GM20431 (cell line): ENCODE measurements around the gene EPB41.

ENCODE experiments used
- in situ Hi-C: fragments of 300-500 bp; cut with MseI, MboI; formaldehyde crosslinking; loops from one replicate; pipeline ENCODE4 v1.15.0; 2020; ENCODE audit warnings: low sequenced_read_pairs; ENCODE audit not compliant: unreplicated experiment

EPB41 gene

DNA sequence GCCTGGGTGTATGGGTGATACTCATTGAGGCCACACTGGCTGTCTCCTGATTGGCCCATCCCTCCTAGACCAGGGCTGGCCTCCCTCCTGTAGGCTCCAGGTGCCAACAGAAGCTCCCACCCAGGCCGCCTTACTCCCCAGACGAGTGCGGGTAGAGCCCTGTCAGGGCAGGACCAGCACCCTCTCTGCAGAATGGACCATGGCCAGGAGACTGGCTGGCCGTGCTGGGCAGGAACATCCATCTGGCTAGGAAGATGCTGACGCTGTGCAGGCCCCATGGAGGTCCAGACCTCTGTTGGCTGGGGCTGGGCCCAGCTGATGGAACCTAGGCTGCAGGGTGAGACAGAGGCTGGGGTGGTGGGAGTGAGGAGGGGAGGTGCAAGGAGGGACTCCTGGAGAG lies 25.0 kb upstream of the EPB41 start:
- in situ Hi-C loops, result loop anchor here (10.0 kb wide), 1 partner anchor 145 kb away; no protein-coding TSS in a partner anchor

DNA sequence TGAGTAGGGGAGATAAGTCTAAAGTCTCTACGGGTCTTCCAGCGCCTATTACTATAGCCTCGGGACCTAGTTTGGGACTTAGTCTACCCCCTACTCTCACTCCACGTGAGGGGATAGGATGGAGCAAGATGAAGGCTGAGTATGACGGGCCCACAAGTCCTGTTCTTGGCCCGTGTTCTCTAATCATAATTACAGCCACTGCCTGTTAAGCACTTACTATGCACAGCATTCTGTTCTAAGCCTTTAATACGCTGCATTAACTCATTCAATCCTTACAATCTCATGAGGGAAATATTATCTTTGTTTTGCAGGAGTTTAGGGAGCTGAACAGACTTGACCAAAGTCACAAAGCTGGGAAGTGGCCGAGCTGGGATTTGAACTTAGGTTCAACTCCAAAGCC lies 23.9 kb upstream of the EPB41 start:
- in situ Hi-C loops, result no loop called here

DNA sequence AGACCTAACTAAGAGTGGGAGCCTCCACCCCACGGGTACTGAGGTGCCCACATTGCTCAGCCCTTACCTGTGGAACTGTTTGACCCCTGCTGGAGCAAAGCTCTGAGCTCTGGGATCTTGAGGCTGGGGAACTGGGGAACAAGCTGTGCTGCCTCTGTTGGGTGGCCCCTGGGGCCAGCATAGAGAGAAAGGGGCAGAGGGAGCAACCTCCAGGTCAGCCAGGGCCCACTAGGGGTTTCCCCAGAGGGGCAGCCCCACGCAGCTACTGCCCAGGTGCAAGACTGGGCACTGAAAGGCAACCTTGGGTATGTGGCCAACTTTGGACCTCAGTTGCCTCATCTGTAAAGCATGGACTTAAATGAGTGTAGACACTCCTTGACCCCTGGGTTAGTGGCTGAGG lies 23.5 kb upstream of the EPB41 start:
- in situ Hi-C loops, result no loop called here

DNA sequence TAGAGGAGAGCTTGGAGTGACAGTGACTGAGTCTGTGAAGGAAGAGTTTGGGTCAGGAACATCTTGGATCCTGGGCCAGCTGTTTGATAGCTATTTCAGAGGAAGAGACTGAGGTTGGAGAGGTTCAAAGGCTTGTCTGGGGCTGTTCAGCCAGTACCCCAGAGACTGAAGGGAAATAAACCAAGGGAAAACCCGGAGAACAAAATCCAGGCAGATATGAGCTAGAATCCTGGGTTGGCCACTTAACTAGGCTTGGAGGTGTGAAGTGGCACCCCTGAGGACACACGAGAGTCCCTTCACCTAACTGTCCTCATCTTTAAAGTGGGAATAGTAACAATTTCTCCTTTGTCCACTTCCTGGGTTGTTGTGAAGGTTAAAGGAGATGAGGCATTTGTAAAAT lies 23.1 kb upstream of the EPB41 start:
- in situ Hi-C loops, result no loop called here

DNA sequence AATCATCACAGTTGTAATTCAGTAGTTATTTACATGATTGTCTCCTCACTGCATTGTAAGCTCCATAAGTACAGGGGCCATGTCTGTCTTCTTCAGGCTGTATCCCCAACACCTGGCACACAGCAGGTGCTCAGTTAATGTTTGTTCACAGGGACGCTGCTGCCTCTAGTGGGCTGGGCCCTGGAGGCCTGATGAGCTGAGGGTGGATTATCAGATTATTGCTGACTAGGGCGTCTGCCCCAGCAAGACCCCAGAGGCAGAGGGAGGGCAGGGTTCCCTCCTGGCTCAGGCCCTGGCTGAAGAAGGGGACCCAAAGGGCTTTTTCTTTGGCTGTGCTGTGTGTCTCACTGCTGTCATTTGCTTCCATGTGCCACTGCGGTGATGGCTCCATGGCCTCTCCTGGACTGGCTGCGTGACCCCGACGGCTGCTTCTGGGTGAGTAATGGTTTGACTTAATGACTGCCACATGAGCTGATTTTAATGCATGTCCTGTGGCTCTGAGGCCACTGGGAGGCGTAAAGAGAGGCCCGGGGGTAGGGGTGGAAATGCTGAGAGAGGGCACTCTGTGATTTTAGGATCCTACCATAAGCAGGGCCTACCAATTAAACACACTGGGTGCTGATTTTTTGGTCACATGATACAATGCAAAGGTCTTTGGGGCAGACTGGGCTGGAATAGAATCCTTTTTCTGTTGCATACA lies 20.8 kb upstream of the EPB41 start:
- in situ Hi-C loops, result no loop called here

DNA sequence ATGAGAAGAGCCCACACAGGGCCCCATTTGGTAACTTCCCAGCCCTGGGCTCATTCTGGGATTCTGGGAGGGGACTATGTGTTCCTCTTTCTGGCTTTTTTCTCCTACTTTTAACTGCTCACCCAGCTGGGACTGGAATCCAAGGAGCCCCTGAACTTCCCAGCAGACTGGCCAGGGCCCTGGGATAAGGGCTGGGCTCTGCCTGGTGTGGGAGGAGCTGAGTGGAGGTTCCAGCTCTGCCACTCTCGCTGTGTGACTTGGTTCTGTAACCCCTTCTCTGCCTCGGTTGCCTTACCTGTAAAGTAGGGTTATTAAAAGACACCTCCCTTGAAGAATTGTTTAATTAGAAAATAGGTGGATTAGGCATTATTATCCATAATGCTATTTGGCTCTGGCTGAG lies 19.6 kb upstream of the EPB41 start:
- in situ Hi-C loops, result no loop called here

DNA sequence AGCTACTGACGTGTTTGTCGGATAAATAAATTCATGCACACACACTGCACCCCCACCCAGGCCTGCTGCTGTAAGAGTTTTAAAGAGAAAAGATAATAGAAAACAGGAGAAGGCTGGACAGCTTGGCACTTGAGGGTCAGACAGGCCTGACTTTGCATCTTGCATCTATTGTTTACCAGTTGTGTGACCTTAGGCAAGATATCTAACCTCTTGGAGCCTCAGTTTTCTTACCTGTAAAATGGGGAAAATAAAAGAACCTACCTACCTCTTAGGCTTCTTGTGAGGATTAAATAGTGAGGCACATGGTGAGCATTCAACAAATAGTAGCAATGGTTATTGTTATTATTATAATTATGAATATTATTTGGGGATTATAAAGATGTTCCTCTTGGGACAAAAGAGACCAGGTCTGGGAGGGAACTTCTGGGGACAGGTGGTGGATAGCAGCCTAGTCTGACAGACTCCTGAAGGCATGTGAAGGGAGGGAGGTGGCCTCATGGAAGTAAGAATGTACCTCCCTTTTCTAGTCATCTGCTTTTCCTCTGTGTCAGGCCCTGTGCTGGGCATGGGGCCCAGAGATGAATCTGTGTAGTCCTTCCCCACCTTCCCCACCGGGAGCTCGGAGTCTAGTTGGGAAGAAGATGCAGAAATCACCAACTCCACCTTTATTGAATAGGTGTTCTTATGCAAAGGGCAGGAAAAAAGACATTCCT lies 18.3 kb upstream of the EPB41 start:
- in situ Hi-C loops, result no loop called here

DNA sequence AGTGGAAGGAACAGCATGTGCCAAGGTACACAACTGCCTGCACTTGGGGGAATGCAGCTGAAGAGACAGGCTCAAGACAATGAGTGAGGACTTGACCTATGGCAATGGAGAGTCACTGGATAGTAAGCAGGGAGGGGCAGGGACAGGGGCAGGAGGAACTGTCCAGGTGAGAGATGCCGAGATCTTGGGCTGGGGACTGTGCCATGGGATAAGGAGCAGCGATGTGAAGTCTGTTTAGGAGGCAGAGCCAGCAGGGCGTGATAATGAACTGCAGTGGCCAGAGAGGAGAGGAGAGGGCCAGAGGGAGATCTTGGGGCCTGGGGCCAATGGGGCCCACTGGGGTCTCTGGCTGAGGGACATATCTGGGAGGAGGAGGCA lies 17.8 kb upstream of the EPB41 start:
- in situ Hi-C loops, result no loop called here

DNA sequence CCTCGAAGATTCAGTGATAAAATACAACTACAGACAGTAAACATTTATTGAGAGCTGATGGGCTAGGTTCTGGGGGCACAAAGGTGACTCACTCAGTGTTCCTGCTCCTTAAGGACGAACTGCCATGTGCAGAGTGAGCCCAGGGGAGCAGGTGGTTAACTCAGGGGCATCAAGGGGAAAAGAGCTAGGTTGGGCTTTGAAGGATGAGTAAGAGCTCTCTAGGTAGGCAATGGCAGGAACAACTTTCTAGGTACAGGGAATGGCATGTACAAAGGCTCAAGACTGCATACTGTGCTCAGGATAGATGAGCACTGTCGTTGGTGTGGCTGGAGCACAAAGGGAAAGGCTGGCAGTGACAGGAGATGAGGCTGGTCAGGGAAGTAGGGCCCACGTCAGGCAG lies 16.6 kb upstream of the EPB41 start:
- in situ Hi-C loops, result no loop called here

DNA sequence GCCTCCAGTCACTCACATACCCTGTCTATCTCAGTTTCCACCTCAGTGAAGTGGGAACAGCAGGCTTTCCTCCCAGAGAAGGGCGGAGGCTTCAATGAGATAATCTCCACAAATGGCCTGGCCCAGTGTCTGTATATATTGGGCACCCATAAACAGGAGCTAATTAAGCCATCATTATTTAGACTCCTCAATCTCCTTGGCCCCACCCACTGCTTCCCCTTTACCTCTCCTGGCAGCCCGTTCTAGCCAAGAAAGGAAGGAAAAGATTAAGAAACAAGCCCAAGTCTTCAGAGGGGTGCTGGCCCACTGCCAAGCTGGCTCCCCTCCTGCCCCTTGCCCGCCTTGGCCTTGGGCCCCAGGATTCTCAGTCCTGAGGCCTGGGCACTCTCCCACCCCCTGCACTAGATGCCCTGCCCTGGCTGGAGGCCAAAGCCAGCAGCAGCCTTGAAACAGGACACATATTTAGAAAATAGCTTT lies 15.9 kb upstream of the EPB41 start:
- in situ Hi-C loops, result no loop called here

DNA sequence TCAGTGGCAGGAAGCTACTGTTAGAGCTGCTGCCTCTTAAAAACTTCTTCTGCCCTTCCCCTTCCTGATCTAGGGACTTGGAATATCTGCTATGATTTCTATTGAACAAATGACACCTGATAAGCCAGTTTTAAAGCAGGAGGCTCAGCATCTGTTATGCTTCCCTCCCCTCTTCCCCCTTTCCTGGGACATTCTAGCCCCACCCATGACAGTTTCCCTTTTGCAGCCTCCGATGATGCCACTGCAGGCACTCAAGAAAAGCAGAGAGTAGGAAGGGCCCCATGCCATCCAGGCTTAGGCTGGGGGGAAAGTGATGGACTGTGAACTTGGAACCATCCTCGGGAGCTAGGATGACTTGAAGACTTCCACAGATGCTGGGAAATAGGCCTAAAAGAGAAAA lies 15.1 kb upstream of the EPB41 start:
- in situ Hi-C loops, result no loop called here

DNA sequence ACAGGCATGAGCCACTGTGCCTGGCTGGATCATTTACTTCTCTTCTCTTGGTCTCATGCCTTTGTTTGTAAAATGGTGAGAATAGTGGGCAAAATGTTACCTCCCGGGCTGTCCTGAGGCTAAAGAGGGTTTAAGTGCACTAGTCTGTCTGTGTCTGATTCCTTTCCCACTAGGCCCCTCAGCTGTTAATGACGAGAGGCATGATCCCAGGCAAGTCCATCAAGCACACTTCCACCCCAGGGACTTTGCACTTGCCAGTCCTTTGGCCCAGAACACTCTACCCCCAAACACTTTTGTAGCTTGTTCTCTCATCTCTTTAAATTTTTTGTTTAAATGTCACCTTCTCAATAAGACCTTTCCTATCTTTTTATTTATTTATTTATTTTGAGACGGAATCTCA lies 13.8 kb upstream of the EPB41 start:
- in situ Hi-C loops, result no loop called here

DNA sequence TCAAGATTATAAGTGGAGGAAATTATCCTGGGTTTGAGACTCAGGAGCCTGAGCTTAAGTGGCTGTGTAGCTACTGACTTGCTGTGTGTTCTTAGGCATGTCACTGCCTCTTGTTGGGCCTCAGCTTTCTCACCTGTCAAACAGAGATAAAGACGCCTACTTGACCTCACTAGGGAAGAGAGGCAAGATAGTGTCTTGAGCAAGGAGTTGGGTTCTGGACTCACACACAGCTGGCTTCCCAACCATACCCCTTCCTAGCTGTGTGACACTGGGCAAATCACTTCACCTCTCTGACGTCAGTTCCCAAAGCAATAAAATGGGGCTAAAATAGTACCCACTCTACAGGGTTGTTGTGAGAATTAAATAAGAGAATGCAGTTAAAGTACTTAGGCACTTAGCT lies 11.6 kb upstream of the EPB41 start:
- in situ Hi-C loops, result no loop called here

DNA sequence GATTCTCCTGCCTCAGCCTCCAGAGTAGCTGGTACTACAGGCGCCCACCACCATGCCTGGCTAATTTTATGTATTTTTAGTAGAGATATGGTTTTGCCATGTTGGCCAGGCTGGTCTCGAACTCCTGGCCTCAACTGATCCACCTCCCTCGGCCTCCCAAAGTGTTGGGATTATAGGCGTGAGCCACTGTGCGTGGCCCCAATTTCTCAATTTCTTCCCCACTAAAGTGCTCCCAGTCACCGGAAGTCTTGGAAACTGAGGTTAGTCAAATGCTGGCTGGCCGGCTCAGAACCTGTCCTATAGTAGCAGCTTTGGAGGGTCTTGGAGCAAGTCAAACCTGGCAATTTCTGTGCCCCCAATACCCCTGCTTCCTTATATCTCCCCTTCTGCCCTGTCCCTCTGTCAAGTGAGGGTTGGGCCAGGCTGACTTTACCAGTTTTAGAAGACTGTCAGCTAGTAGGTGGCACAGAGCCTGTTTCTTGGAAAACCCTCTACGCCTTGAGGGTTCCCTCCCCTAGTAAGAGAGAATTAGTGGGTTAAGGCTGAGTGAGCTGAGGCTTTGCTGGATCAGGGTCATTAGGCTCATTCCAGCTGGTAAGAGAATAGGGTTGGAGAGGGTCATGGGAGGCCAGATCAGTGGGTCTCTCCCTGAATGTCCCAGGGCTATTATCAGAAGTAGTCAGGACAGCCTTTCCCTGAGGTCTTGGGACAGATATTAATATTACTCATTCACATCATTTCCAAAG lies 8.3 kb upstream of the EPB41 start:
- in situ Hi-C loops, result no loop called here

DNA sequence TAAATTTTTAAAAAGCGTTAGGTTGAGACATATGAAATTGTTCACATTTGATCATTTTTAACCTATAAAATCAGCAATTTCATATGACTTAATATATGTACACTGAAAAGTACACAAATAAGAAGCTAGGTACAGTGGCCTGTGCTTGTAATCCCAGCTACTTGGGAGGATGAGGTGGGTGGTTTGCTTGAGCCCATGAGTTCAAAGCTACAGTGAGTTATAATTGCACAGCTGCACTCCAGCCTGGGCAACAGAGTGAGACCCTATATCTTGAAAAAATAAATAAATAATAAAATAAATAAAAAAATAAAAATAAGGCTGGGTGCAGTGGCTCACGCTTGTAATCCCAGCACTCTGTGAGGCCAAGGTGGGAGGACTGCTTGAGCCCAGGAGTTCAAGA lies 5.2 kb upstream of the EPB41 start:
- in situ Hi-C loops, result no loop called here

DNA sequence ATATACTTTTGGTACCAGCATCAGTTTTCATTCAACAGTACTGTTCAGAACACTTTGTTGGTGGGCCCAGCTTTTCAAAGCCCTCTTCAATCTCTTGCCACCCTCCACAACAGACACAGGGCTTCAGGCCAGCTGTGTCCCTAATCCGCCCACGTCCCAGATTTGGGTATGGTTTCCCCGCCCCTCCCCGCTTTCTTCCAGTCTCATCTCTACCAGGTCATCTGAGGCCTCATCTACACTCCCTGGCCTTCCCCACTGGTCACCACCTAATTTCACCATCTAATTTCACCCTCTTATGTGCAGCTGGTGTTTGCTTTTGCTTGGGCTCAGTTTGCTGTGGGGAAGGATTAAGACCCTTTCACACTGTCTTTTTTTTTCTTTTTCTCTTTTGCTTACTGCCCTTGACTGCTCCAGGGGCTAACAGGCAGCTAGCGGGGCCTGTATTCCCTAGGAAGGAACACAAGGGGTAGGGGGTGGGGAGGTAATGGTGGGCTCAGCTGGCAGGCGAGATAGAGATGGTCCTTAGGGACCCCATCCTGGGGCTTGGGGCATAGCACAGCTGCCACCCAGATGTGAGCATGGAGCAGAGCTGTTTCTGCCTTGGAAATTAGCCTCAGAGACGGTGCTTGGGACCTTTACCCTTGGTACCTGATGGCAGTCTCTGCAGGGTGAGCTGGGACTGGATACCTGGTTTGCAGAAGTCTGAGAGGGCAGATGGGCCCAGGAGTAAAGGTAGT lies 3.8 kb upstream of the EPB41 start:
- in situ Hi-C loops, result no loop called here

DNA sequence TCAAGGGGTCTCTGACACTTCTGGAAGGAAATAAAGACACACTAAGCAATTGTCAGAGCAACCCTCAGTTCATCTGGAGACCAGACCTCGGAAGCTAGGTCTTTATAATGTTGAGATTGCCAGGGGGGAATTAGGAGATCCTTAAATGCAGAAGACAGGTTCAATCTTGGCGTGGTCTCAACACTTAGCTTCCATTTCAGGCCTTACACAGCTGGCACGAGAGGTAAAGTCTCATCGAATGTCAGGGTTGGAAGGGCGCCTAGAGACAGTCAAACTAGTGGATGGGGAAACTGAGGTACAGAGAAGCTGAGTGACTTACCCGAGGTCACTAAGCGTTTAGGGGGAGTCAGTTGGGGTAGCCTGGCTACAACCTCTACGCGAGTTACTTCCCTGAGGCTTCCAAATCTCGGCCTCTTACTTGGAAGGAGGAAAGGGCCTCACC lies 562 bp upstream of the EPB41 start:
- in situ Hi-C loops, result no loop called here

DNA sequence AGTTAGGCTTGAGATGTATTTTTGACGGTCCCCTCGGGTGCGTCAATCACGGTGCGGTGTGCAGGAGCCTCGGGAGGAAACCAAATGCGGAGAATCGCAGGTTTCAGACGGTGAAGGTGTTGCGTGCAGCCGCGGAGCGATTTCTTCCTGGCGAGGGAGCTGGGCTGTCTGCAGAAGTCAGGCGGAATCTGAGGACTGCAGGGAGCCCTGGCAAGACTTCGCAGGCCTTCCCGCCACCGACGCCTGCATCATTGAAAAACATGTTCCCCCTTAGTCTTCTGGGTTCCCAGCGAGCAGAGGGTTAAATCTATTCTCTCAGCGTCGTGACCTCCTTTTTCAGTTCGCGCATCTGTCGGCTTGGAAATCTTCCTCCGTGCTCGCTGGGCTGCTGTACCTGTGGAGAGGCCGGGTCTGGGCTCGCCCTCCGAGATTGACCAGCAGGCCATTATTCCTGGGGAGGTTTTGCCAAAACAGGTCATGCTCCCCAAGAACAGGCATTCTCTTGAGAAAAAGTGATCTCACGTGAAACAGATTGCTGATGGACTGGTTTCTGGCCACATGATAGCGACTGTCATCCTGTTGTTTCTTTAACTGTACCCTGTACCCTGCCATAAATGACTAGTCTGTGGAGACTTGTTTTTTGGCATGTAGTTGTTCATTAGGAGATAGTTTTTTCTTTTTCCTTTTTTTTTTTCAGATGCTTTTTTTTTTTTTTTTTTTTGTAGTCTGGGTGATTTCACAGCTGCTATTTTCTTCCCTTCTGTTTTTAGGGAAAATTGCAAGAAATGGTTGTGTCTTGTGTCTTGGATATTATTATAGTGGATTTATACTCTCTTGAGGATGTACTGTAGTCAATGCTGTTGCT lies 894 bp downstream of the EPB41 start:
- in situ Hi-C loops, result no loop called here

DNA sequence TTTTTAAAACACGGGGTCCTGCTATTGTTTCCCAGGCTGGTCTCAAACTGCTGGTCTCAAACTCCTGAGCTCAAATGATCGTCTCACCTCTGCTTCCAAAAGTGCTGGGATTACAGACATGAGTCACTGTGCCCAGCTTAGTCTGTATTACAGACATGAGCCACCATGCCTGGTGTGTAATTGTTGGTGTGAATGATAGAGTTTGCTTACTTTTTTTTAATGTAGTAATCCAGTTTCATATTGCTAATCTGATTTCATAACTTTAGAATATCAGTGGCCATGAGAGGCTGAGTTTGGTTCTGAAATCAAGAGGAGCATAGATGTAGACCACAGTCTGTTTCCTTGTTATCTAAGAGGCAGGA lies 3.4 kb downstream of the EPB41 start:
- in situ Hi-C loops, result no loop called here
